Measurements from ENCODE around the gene TLN1. TPM values are rescaled to one million over a fixed set of nuclear protein-coding genes. Genes with fewer than 3 reads are reported as not detected.
A peak's percentile ranks its signal among the peaks of the same experiment; 100 is the strongest.

Gene TLN1, protein sequence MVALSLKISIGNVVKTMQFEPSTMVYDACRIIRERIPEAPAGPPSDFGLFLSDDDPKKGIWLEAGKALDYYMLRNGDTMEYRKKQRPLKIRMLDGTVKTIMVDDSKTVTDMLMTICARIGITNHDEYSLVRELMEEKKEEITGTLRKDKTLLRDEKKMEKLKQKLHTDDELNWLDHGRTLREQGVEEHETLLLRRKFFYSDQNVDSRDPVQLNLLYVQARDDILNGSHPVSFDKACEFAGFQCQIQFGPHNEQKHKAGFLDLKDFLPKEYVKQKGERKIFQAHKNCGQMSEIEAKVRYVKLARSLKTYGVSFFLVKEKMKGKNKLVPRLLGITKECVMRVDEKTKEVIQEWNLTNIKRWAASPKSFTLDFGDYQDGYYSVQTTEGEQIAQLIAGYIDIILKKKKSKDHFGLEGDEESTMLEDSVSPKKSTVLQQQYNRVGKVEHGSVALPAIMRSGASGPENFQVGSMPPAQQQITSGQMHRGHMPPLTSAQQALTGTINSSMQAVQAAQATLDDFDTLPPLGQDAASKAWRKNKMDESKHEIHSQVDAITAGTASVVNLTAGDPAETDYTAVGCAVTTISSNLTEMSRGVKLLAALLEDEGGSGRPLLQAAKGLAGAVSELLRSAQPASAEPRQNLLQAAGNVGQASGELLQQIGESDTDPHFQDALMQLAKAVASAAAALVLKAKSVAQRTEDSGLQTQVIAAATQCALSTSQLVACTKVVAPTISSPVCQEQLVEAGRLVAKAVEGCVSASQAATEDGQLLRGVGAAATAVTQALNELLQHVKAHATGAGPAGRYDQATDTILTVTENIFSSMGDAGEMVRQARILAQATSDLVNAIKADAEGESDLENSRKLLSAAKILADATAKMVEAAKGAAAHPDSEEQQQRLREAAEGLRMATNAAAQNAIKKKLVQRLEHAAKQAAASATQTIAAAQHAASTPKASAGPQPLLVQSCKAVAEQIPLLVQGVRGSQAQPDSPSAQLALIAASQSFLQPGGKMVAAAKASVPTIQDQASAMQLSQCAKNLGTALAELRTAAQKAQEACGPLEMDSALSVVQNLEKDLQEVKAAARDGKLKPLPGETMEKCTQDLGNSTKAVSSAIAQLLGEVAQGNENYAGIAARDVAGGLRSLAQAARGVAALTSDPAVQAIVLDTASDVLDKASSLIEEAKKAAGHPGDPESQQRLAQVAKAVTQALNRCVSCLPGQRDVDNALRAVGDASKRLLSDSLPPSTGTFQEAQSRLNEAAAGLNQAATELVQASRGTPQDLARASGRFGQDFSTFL (N-terminal part only)
- total RNA-seq (2014; rRNA removed; shearing (Covaris generic)) = 527 and 566 TPM in 2 replicates
- polyA plus RNA-seq (2016; fragmentation: Nextera tagmentation; extraction: Ambion mirVana) = 198 and 202 TPM in 2 replicates

GRCh38 chr9:35732185-35732799, at the start of gene TLN1, which contains the start of gene CREB3:
TSS of gene TLN1 (minus strand) at chr9:35732195. CDS start at chr9:35725694, 6,501 bp downstream.
TSS of gene CREB3 (plus strand) at chr9:35732666. CDS start at chr9:35732773, 107 bp downstream.
- DNase-seq = peak; percentile 100
- H3K9me2 ChIP-seq (ENCODE audit: insufficient read depth) = no peaks in the 10 kb centered on the region
- in situ Hi-C loops (cut with MboI) = no loop called here
- peak within 1 kb of the TSS; percentile 74 for H2AFZ ChIP-seq
- no peak for TF ChIP-seq EZH2phosphoT487 (IDR thresholded peaks at IDR 0.05; ENCODE audit: insufficient read depth, low read depth)
- TF ChIP-seq EZH2 (IDR thresholded peaks at IDR 0.05; ENCODE audit: insufficient read depth, poor library complexity, severe bottlenecking) = no peak
- H3K4me2 ChIP-seq (ENCODE audit: unreplicated experiment) = peak within 1 kb of the TSS; percentile 100
- H3K36me3 ChIP-seq (ENCODE audit: low read depth) = peaks cover 29% of the 10 kb centered on the region
- H4K20me1 ChIP-seq (ENCODE audit: insufficient read depth) = no peaks in the 10 kb centered on the region
- H3F3A ChIP-seq (ENCODE audit: insufficient read depth) = peaks cover 77% of the 10 kb centered on the region
- peak within 1 kb of the TSS; percentile 96 for H3K4me3 ChIP-seq
- H3K79me2 ChIP-seq (ENCODE audit: insufficient read depth) = peaks cover 87% of the 10 kb centered on the region
- no peaks in the 10 kb centered on the region for H3K9me3 ChIP-seq (ENCODE audit: low read depth)
- H3K9ac ChIP-seq = peak within 1 kb of the TSS; percentile 95
- H3K27ac ChIP-seq = peak within 1 kb of the TSS; percentile 89
- H3K4me1 ChIP-seq (ENCODE audit: insufficient read depth) = peaks cover 41% of the 10 kb centered on the region
- no peaks in the 10 kb centered on the region for H3K27me3 ChIP-seq (replicated peaks; ENCODE audit: insufficient read depth)
- WGBS, 2 experiments (ENCODE audit: low coverage in 1 of 2, low lambda C conversion rate in 2 of 2, missing lambda C conversion rate in 2 of 2) = 1% methylated on average over 43 to 47 of the region's 49 CpGs

- no peak for DNase-seq
- Histone ChIP-seq H3K9ac (no peak overlapping the region), H2AFZ (no peak overlapping the region), H3K4me2 (ENCODE audit: unreplicated experiment) (no peak overlapping the region), H3K27me3 (replicated peaks; ENCODE audit: insufficient read depth) (peaks cover 27% of the 10 kb centered on the region), H3K27ac (no peak overlapping the region), H3K4me1 (ENCODE audit: insufficient read depth) (no peaks in the 10 kb centered on the region), H3K9me3 (ENCODE audit: low read depth) (no peaks in the 10 kb centered on the region), H3K4me3 (no peak overlapping the region), H4K20me1 (ENCODE audit: insufficient read depth) (no peaks in the 10 kb centered on the region), H3K79me2 (ENCODE audit: insufficient read depth) (no peaks in the 10 kb centered on the region), H3K9me2 (ENCODE audit: insufficient read depth) (no peaks in the 10 kb centered on the region), H3F3A (ENCODE audit: insufficient read depth) (no peaks in the 10 kb centered on the region), H3K36me3 (ENCODE audit: low read depth) (no peaks in the 10 kb centered on the region)
- TF ChIP-seq EZH2phosphoT487 (IDR thresholded peaks at IDR 0.05; ENCODE audit: insufficient read depth, low read depth) (no peak), EZH2 (IDR thresholded peaks at IDR 0.05; ENCODE audit: insufficient read depth, poor library complexity, severe bottlenecking) (no peak)
- WGBS, 2 experiments (ENCODE audit: low coverage in 1 of 2, low lambda C conversion rate in 2 of 2, missing lambda C conversion rate in 2 of 2) = 66 to 75% methylated on average over 2 of the region's 2 CpGs
- in situ Hi-C loops (cut with MboI) = loop anchor here (10.0 kb wide), 1 partner anchor 104 kb away; no protein-coding TSS in a partner anchor
These were observed 49.1 kb upstream of the TLN1 start for GRCh38 chr9:35781066-35781465.

- no peaks in the 10 kb centered on the region for H3K9me3 ChIP-seq (ENCODE audit: low read depth)
These were observed 46.5 kb upstream of the TLN1 start for GRCh38 chr9:35778496-35778895.

More at GRCh38 chr9:35778496-35778895, 46.5 kb upstream of the TLN1 start:
- no peak for TF ChIP-seq EZH2 (IDR thresholded peaks at IDR 0.05; ENCODE audit: insufficient read depth, poor library complexity, severe bottlenecking)
- no peak for TF ChIP-seq EZH2phosphoT487 (IDR thresholded peaks at IDR 0.05; ENCODE audit: insufficient read depth, low read depth)
- Histone ChIP-seq H4K20me1 (ENCODE audit: insufficient read depth) (no peaks in the 10 kb centered on the region), H3F3A (ENCODE audit: insufficient read depth) (no peaks in the 10 kb centered on the region), H3K36me3 (ENCODE audit: low read depth) (no peaks in the 10 kb centered on the region), H2AFZ (no peak overlapping the region), H3K9me2 (ENCODE audit: insufficient read depth) (no peaks in the 10 kb centered on the region), H3K27ac (no peak overlapping the region), H3K4me3 (no peak overlapping the region), H3K79me2 (ENCODE audit: insufficient read depth) (no peaks in the 10 kb centered on the region), H3K9ac (no peak overlapping the region), H3K27me3 (replicated peaks; ENCODE audit: insufficient read depth) (peaks cover 27% of the 10 kb centered on the region), H3K4me2 (ENCODE audit: unreplicated experiment) (no peak overlapping the region), H3K4me1 (ENCODE audit: insufficient read depth) (no peaks in the 10 kb centered on the region)
- DNase-seq = no peak
- WGBS, 2 experiments (ENCODE audit: low coverage in 1 of 2, low lambda C conversion rate in 2 of 2, missing lambda C conversion rate in 2 of 2) = 64 to 68% methylated on average over 3 of the region's 3 CpGs
- in situ Hi-C loops (cut with MboI) = no loop called here
